Cardiac muscle cell (in vitro differentiated cells and primary cell): ENCODE results near the gene TMEM253. TPM values are rescaled to one million over a fixed set of nuclear protein-coding genes. Genes with fewer than 3 reads are reported as not detected.

Experiments used
- DNase-seq, 2 donors: peaks; one replicate each; pipeline versions ENCODE4 v3.0.0 to v3.0.0-alpha.2; 2010 to 2017; ENCODE audit warnings: low read depth in 1 of 2, low spot score in 1 of 2
- H3K27ac ChIP-seq: fragments of 200-600 bp; sonication (generic); 2 replicates; pipeline ENCODE4 v1.5.1; 2016
- H3K27me3 ChIP-seq: fragments of 200-600 bp; sonication (generic); 2 replicates; pipeline ENCODE4 v1.6.0; 2016; ENCODE audit warnings: control low read depth
- H3K36me3 ChIP-seq: fragments of 200-600 bp; sonication (generic); 2 replicates; pipeline ENCODE4 v1.5.1; 2016; ENCODE audit warnings: control low read depth
- H3K4me1 ChIP-seq: fragments of 200-600 bp; sonication (generic); 2 replicates; pipeline ENCODE4 v1.8.1; 2017; ENCODE audit warnings: low read depth, mild to moderate bottlenecking, mixed run types
- H3K4me3 ChIP-seq: fragments of 200-600 bp; sonication (generic); 2 replicates; pipeline ENCODE4 v1.5.1; 2016; ENCODE audit warnings: mild to moderate bottlenecking
- H3K9me3 ChIP-seq: fragments of 200-600 bp; sonication (generic); 2 replicates; pipeline ENCODE4 v1.5.1; 2017; ENCODE audit warnings: low read depth, mild to moderate bottlenecking, control low read depth
- CTCF ChIP-seq: IDR thresholded peaks from 2 replicates; pipeline ENCODE4 v1.5.1; 2012; ENCODE audit warnings: low read depth, mild to moderate bottlenecking, low read length
- polyA plus RNA-seq: library from polyadenylated mRNA; unstranded; fragments of >200 nt; fragmentation: Nextera tagmentation; extraction: Ambion mirVana; gene quantifications from 2 replicates; pipeline ENCODE4 v1.2.1, GENCODE V29; 2016
- total RNA-seq: library from RNA; depleted of rRNA; stranded (reverse); fragments of >200 nt; gene quantifications from 2 replicates; pipeline ENCODE4 v1.2.3, GENCODE V29; 2016

The TMEM253 gene
- total and polyA plus RNA-seq, 2 experiments from 2014 or later, result 1.2 to 1.3 TPM

- Histone ChIP-seq H3K36me3 (no peaks in the 10 kb centered on the region), H3K27ac (peak within 1 kb of the TSS; percentile 77), H3K27me3 (no peaks in the 10 kb centered on the region), H3K4me1 (peaks cover 8% of the 10 kb centered on the region), H3K9me3 (no peaks in the 10 kb centered on the region), H3K4me3 (peak within 1 kb of the TSS; percentile 85)
- peak; percentile 66 to 88 for DNase-seq
- no peak for TF ChIP-seq CTCF
Observed at GRCh38 chr14:21070083-21070609, 30.7 kb upstream of the TMEM253 start, which contains the start of gene ARHGEF40. Gene ARHGEF40, plus strand, starts transcription at chr14:21070304. Its CDS starts 93 bp downstream, at chr14:21070397.

- peak; percentile 60 to 75 for DNase-seq
- no peak for TF ChIP-seq CTCF
- Histone ChIP-seq H3K36me3 (peaks cover 3% of the 10 kb centered on the region), H3K9me3 (no peaks in the 10 kb centered on the region), H3K4me1 (peaks cover 8% of the 10 kb centered on the region), H3K27ac (peak overlapping the region; percentile 77), H3K4me3 (peak overlapping the region; percentile 85), H3K27me3 (no peaks in the 10 kb centered on the region)
Observed at GRCh38 chr14:21070610-21071224, 30.1 kb upstream of the TMEM253 start.

GRCh38 chr14:21071225-21072030 lies 29.4 kb upstream of the TMEM253 start:
- H3K4me1 ChIP-seq, result peaks cover 8% of the 10 kb centered on the region
- H3K9me3 ChIP-seq, result no peaks in the 10 kb centered on the region
- DNase-seq, result peak; percentile 84 to 94
- no peak for TF ChIP-seq CTCF
- peaks cover 10% of the 10 kb centered on the region for H3K36me3 ChIP-seq
- no peaks in the 10 kb centered on the region for H3K27me3 ChIP-seq
- peak overlapping the region; percentile 85 for H3K4me3 ChIP-seq
- H3K27ac ChIP-seq, result peak overlapping the region; percentile 77

GRCh38 chr14:21072031-21072473 lies 28.8 kb upstream of the TMEM253 start:
- TF ChIP-seq CTCF, result no peak
- H3K27me3 ChIP-seq, result no peaks in the 10 kb centered on the region
- peak overlapping the region; percentile 77 for H3K27ac ChIP-seq
- peaks cover 14% of the 10 kb centered on the region for H3K36me3 ChIP-seq
- DNase-seq, result peak in 1 of 2 donors; percentile 77
- no peaks in the 10 kb centered on the region for H3K9me3 ChIP-seq
- peak overlapping the region; percentile 85 for H3K4me3 ChIP-seq
- peaks cover 8% of the 10 kb centered on the region for H3K4me1 ChIP-seq

GRCh38 chr14:21072781-21073339 lies 28.0 kb upstream of the TMEM253 start:
- Histone ChIP-seq H3K4me1 (peaks cover 8% of the 10 kb centered on the region), H3K9me3 (no peaks in the 10 kb centered on the region), H3K27ac (no peak overlapping the region), H3K27me3 (no peaks in the 10 kb centered on the region), H3K36me3 (peaks cover 18% of the 10 kb centered on the region), H3K4me3 (no peak overlapping the region)
- no peak for TF ChIP-seq CTCF
- DNase-seq, result no peak
